Body of pancreas (tissue), 4 donors: ENCODE data around the gene PAM16. TPM values are rescaled to one million over a fixed set of nuclear protein-coding genes. Genes with fewer than 3 reads are reported as not detected.

Source experiments
- ATAC-seq: fragments of 150-250 bp; one replicate; pipeline ENCODE4 v1.9.1; 2016
- DNase-seq, 4 donors: peaks; one replicate each; pipeline ENCODE4 v3.0.0-alpha.2; 2019
- H3K27ac ChIP-seq, 4 donors: fragments of 200-600 bp; sonication (generic); 1 replicate in 3 of 4; 2 replicates in 1 of 4; pipeline versions ENCODE4 v1.5.1 to v1.6.1; 2016 to 2019; ENCODE audit warnings: mild to moderate bottlenecking in 1 of 4, mixed read lengths in 1 of 4, moderate library complexity in 1 of 4
- H3K27me3 ChIP-seq, 2 donors: fragments of 200-600 bp; sonication (generic); one replicate each; pipeline ENCODE4 v1.6.0; 2016; ENCODE audit warnings: mild to moderate bottlenecking in 1 of 2
- H3K36me3 ChIP-seq, 2 donors: fragments of 200-600 bp; sonication (generic); replicated peaks in 1 of 2; 2 replicates each; pipeline ENCODE4 v1.5.1; 2016; ENCODE audit warnings: low read depth in 2 of 2; ENCODE audit not compliant: insufficient read depth in 1 of 2
- H3K4me1 ChIP-seq: fragments of 200-600 bp; sonication (generic); one replicate; pipeline ENCODE4 v1.6.0; 2016
- H3K4me3 ChIP-seq, 2 donors: fragments of 200-600 bp; sonication (generic); 1 replicate in 1 of 2; 2 replicates in 1 of 2; pipeline ENCODE4 v1.5.1; 2016 to 2019
- H3K9me3 ChIP-seq, 3 donors: fragments of 200-600 bp; sonication (generic); 1 replicate in 2 of 3; 2 replicates in 1 of 3; pipeline ENCODE4 v1.5.1; 2016
- CTCF ChIP-seq, 7 experiments: fragments of 450-650 bp in 4 of 7; fragments of 200-600 bp in 3 of 7; sonication (generic) in 3 of 7; IDR thresholded peaks; one replicate each; pipeline ENCODE4 v1.5.1; 2016 to 2019; ENCODE audit warnings: antibody characterized with exemption in 7 of 7
- POLR2A ChIP-seq, 3 donors: fragments of 450-650 bp; IDR thresholded peaks; one replicate each; pipeline ENCODE4 v1.6.1; 2016; ENCODE audit warnings: antibody characterized with exemption in 3 of 3, mild to moderate bottlenecking in 2 of 3
- WGBS, 2 donors: methylation state at CpG; one replicate each; pipeline ENCODE4 v1.1.5; 2017; 5-methylcytosine and 5-hydroxymethylcytosine counted together
- intact Hi-C: fragments of 100-400 bp; cut with DNase I; formaldehyde crosslinking; loops from one replicate; pipeline ENCODE4 v1.15.1; 2023
- total RNA-seq, 2 donors: library from RNA; depleted of rRNA; stranded (reverse); fragments of >200 nt; gene quantifications; one replicate each; pipeline ENCODE4 v1.1.0, GENCODE V29; 2016

PAM16 gene
- total RNA-seq, 2 donors from 2014 or later, result 25.9 to 27.7 TPM

- TF ChIP-seq CTCF (IDR thresholded peaks at IDR 0.05), result no peak
- no peak for TF ChIP-seq POLR2A (IDR thresholded peaks at IDR 0.05)
- DNase-seq (peak in 1 of 4 donors; percentile 11), ATAC-seq (no peak)
- intact Hi-C loops, result no loop called here
- H3K36me3 ChIP-seq, result peaks cover 0 to 8% of the 10 kb centered on the region in 2 donors
- no peak overlapping the region for H3K4me3 ChIP-seq
- H3K27me3 ChIP-seq, result no peaks in the 10 kb centered on the region
- no peaks in the 10 kb centered on the region for H3K9me3 ChIP-seq
- no peak overlapping the region for H3K27ac ChIP-seq
- WGBS, 2 donors, result 91 to 94% methylated on average over 10 to 21 of the region's 21 CpGs
- H3K4me1 ChIP-seq, result peaks cover 11% of the 10 kb centered on the region
Measured at GRCh38 chr16:4382795-4383357, 31.8 kb upstream of the PAM16 start.

DNA sequence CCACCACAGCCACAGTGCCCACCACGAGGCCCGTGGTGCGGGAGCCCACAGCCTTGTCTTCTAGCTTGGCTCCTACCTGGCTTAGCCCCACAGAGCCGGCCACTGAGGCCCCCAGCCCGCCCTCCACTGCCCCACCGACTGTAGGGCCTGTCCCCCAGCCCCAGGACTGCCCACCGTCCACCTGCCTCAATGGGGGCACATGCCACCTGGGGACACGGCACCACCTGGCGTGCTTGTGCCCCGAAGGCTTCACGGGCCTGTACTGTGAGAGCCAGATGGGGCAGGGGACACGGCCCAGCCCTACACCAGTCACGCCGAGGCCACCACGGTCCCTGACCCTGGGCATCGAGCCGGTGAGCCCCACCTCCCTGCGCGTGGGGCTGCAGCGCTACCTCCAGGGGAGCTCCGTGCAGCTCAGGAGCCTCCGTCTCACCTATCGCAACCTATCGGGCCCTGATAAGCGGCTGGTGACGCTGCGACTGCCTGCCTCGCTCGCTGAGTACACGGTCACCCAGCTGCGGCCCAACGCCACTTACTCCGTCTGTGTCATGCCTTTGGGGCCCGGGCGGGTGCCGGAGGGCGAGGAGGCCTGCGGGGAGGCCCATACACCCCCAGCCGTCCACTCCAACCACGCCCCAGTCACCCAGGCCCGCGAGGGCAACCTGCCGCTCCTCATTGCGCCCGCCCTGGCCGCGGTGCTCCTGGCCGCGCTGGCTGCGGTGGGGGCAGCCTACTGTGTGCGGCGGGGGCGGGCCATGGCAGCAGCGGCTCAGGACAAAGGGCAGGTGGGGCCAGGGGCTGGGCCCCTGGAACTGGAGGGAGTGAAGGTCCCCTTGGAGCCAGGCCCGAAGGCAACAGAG lies 31.0 kb upstream of the PAM16 start:
- Histone ChIP-seq H3K9me3 (no peaks in the 10 kb centered on the region), H3K27ac (no peak overlapping the region), H3K4me1 (peaks cover 17% of the 10 kb centered on the region), H3K36me3 (peaks cover 0 to 8% of the 10 kb centered on the region in 2 donors), H3K4me3 (no peak overlapping the region), H3K27me3 (no peaks in the 10 kb centered on the region)
- TF ChIP-seq CTCF (IDR thresholded peaks at IDR 0.05), result no peak
- no peak for TF ChIP-seq POLR2A (IDR thresholded peaks at IDR 0.05)
- WGBS, 2 donors, result 95 to 100% methylated on average over 4 to 42 of the region's 55 CpGs
- no peak for ATAC-seq
- DNase-seq, result peak in 1 of 4 donors; percentile 6
- intact Hi-C loops, result no loop called here

- Histone ChIP-seq H3K4me1 (peaks cover 25% of the 10 kb centered on the region), H3K9me3 (no peaks in the 10 kb centered on the region), H3K27me3 (no peaks in the 10 kb centered on the region), H3K27ac (no peak overlapping the region), H3K4me3 (no peak overlapping the region), H3K36me3 (peaks cover 0 to 8% of the 10 kb centered on the region in 2 donors)
- 93 to 98% methylated on average over 8 to 59 of the region's 59 CpGs for WGBS, 2 donors
- DNase-seq (peak in 1 of 4 donors; percentile 13), ATAC-seq (no peak)
- intact Hi-C loops, result no loop called here
- TF ChIP-seq CTCF (IDR thresholded peaks at IDR 0.05) (no peak), POLR2A (IDR thresholded peaks at IDR 0.05) (no peak)
Measured at GRCh38 chr16:4381072-4381934, 30.2 kb upstream of the PAM16 start.

GRCh38 chr16:4380119-4381063 lies 29.3 kb upstream of the PAM16 start:
- WGBS, 2 donors, result 83 to 90% methylated on average over 10 to 26 of the region's 26 CpGs
- Histone ChIP-seq H3K36me3 (peaks cover 0 to 8% of the 10 kb centered on the region in 2 donors), H3K27ac (peak overlapping the region in 1 of 4 donors; percentile 6), H3K4me1 (peaks cover 34% of the 10 kb centered on the region), H3K4me3 (no peak overlapping the region), H3K27me3 (no peaks in the 10 kb centered on the region), H3K9me3 (no peaks in the 10 kb centered on the region)
- intact Hi-C loops, result no loop called here
- DNase-seq, result peak in 1 of 4 donors; percentile 13
- ATAC-seq, result no peak
- no peak for TF ChIP-seq POLR2A (IDR thresholded peaks at IDR 0.05)
- no peak for TF ChIP-seq CTCF (IDR thresholded peaks at IDR 0.05)
